HG03521 (cell line): Measurements from ENCODE around the gene DSPP.

ENCODE experiments used
- ATAC-seq: cut with Tn5 transposase; IDR thresholded peaks from one replicate; pipeline ENCODE4 v1.9.1; 2021; ENCODE audit warnings: mild to moderate bottlenecking, moderate library complexity; ENCODE audit not compliant: unreplicated experiment

DSPP gene

DNA sequence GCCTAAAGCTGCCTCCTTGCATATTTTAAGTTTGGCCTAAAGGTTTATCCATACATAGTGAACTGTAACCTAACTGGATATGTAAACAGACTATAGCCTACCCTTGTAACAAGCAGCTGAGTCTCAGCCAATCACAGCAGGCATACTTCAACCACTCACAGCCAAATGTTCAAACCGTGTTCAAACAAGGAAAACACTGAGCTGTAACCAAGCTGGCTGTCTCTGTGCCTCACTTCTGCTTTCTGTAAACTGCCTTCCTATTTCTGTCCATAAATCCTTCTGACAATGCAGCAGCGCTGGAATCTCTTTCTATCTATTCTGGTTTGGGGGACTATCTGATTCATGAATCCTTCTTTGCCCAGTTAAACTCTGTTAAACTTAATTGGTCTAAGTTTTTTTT lies 16.4 kb downstream of the DSPP start:
- ATAC-seq, result peak; percentile 66

GRCh38 chr4:87631668-87632067 lies 23.3 kb downstream of the DSPP start:
- ATAC-seq, result no peak

- no peak for ATAC-seq
Measured at GRCh38 chr4:87632469-87632868, 24.1 kb downstream of the DSPP start.

- no peak for ATAC-seq
Measured at GRCh38 chr4:87633243-87633642, 24.9 kb downstream of the DSPP start.

DNA sequence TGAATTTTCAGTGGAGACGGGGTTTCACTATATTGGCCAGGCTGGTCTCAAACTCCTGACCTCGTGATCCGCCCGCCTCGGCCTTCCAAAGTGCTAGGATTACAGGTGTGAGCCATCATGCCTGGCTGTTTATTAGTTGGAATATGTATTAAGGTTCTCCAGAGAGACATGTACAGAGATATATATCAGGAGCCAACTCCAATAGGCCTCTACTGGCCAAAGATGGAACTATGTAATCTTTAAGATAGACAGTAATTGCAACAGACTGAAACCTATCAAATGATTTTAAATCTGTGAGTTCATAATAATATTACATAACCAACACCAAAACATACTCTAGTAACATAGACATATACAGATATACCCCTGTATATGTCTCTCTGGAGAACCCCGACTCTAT lies 36.0 kb downstream of the DSPP start:
- no peak for ATAC-seq

DNA sequence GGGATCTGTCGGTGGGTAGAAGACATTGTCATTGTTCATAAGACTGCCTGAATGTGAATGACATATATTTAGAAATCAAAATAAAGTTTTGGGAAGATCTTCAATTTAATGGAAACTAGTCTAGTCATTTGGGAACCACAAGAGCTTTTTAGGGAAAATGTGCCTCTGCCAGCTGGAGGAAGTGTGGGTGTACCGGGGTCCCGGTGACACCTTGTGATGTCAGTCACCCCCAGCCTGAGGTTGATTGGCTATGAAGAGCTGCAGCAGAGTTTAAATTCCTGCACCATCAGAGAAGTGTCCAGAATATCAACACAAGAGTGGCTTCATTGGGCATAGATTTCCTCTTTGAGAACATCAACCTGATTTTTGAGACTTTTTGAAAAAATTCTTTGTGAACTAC lies 41.7 kb downstream of the DSPP start, which contains the start of gene DMP1:
DMP1 (plus strand) TSS at position 301 of the 400 bp plus-strand sequence. CDS start 6,213 bp downstream, outside the sequence.
- ATAC-seq, result no peak

- ATAC-seq, result no peak
Measured at GRCh38 chr4:87650938-87651337, 42.6 kb downstream of the DSPP start.

GRCh38 chr4:87651941-87652340 lies 43.6 kb downstream of the DSPP start:
- ATAC-seq, result no peak

GRCh38 chr4:87654487-87655044 lies 46.2 kb downstream of the DSPP start:
- no peak for ATAC-seq

- no peak for ATAC-seq
Measured at GRCh38 chr4:87657525-87657924, 49.2 kb downstream of the DSPP start.

- no peak for ATAC-seq
Measured at GRCh38 chr4:87659247-87659931, 51.1 kb downstream of the DSPP start.

DNA sequence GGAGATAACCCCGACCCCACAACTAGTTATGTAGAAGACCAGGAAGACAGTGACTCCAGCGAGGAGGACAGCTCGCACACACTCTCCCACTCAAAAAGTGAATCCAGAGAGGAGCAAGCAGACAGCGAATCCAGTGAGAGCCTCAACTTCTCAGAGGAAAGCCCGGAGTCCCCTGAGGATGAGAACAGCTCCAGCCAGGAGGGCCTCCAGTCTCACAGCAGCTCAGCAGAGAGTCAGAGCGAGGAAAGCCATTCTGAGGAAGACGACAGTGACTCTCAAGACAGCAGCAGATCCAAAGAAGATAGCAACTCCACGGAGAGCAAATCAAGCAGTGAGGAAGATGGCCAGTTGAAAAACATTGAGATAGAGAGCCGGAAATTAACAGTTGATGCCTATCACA lies 54.5 kb downstream of the DSPP start:
- no peak for ATAC-seq
